SK-N-SH (cell line): Measurements from ENCODE around the gene RHBDL1. TPM values are rescaled to one million over a fixed set of nuclear protein-coding genes. Genes with fewer than 3 reads are reported as not detected.

Source experiments
- CTCF ChIA-PET: fragments of 300-600, 350-600 bp; formaldehyde crosslinking; extraction: SDS; loops from one replicate; lab custom pipeline; 2021; lab: Yijun Ruan, JAX
- POLR2A ChIA-PET: fragments of 350-600 bp; sonication (Branson Sonifier 250); formaldehyde crosslinking; extraction: SDS; loops from one replicate; lab custom pipeline; 2020; ENCODE audit warnings: antibody characterized with exemption, inconsistent platforms; lab: Yijun Ruan, JAX
- DNase-seq: peaks from one replicate; pipeline ENCODE4 v3.0.0; 2012
- H2AFZ ChIP-seq: fragments of 200-600 bp; sonication (generic); 2 replicates; pipeline ENCODE4 v1.8.1; 2016; ENCODE audit warnings: antibody characterized with exemption, mild to moderate bottlenecking, low read depth
- H3F3A ChIP-seq: fragments of 200-600 bp; sonication (generic); replicated peaks from 2 replicates; pipeline ENCODE3; 2016; ENCODE audit warnings: antibody characterized with exemption, mild to moderate bottlenecking; ENCODE audit not compliant: insufficient read depth
- H3K27ac ChIP-seq, 2 experiments: fragments of 200-500 bp in 1 of 2; fragments of 200-600 bp in 1 of 2; sonication (Bioruptor generic) in 1 of 2; sonication (generic), shearing (Covaris generic) in 1 of 2; 2 replicates each; pipeline versions ENCODE4 v1.5.1 to v1.6.1; 2014 to 2016; ENCODE audit warnings: low read depth in 2 of 2, inconsistent platforms in 1 of 2, low read length in 1 of 2, mild to moderate bottlenecking in 1 of 2, mixed read lengths in 1 of 2
- H3K27me3 ChIP-seq: fragments of 200-600 bp; sonication (generic), shearing (Covaris generic); 2 replicates; pipeline ENCODE4 v1.6.1; 2016; ENCODE audit warnings: mixed run types; ENCODE audit not compliant: insufficient read depth
- H3K36me3 ChIP-seq, 2 experiments: fragments of 200-500 bp in 1 of 2; fragments of 200-600 bp in 1 of 2; sonication (Bioruptor generic) in 1 of 2; sonication (generic) in 1 of 2; replicated peaks in 1 of 2; 2 replicates each; pipeline versions ENCODE3 to v1.5.1; 2014 to 2016; ENCODE audit warnings: low read length in 1 of 2, mild to moderate bottlenecking in 1 of 2; ENCODE audit not compliant: insufficient read depth in 2 of 2, control insufficient read depth in 1 of 2
- H3K4me1 ChIP-seq, 2 experiments: fragments of 200-500 bp in 1 of 2; fragments of 200-600 bp in 1 of 2; sonication (Bioruptor generic) in 1 of 2; sonication (generic), shearing (Covaris generic) in 1 of 2; 2 replicates each; pipeline versions ENCODE4 v1.5.1 to v1.6.1; 2014 to 2016; ENCODE audit warnings: low read depth in 1 of 2, low read length in 1 of 2, mixed run types in 1 of 2; ENCODE audit not compliant: insufficient read depth in 2 of 2, control insufficient read depth in 1 of 2
- H3K4me2 ChIP-seq: fragments of 200-600 bp; sonication (generic), shearing (Covaris generic); 2 replicates; pipeline ENCODE4 v1.6.1; 2017; ENCODE audit warnings: mixed run types
- H3K4me3 ChIP-seq, 2 experiments: fragments of 200-500 bp in 1 of 2; fragments of 200-600 bp in 1 of 2; sonication (Bioruptor generic) in 1 of 2; sonication (generic), shearing (Covaris generic) in 1 of 2; 2 replicates each; pipeline versions ENCODE4 v1.5.1 to v1.8.1; 2014 to 2016; ENCODE audit warnings: low read depth in 2 of 2, inconsistent platforms in 1 of 2, low read length in 1 of 2, mild to moderate bottlenecking in 1 of 2, mixed read lengths in 1 of 2, moderate library complexity in 1 of 2
- H3K79me2 ChIP-seq: fragments of 200-600 bp; sonication (generic); 2 replicates; pipeline ENCODE4 v1.8.1; 2017; ENCODE audit warnings: mild to moderate bottlenecking; ENCODE audit not compliant: insufficient read depth
- H3K9ac ChIP-seq: fragments of 200-600 bp; sonication (generic); 2 replicates; pipeline ENCODE4 v1.6.1; 2017; ENCODE audit warnings: mixed run types
- H3K9me2 ChIP-seq: fragments of 200-600 bp; sonication (generic); 2 replicates; pipeline ENCODE4 v1.6.1; 2017; ENCODE audit warnings: mixed run types
- H3K9me3 ChIP-seq: fragments of 200-600 bp; sonication (generic); 2 replicates; pipeline ENCODE4 v1.6.1; 2017; ENCODE audit warnings: mixed run types, mild to moderate bottlenecking, moderate library complexity
- H4K20me1 ChIP-seq: fragments of 200-600 bp; sonication (generic); 2 replicates; pipeline ENCODE4 v1.6.1; 2017; ENCODE audit warnings: mild to moderate bottlenecking, mixed run types; ENCODE audit not compliant: insufficient read depth
- EP300 ChIP-seq, 2 experiments: IDR thresholded peaks; 2 replicates each; pipeline versions ENCODE4 v1.4.0 to v1.6.1; 2012; ENCODE audit warnings: borderline replicate concordance in 1 of 2, low read depth in 1 of 2, low read length in 1 of 2
- FOSL2 ChIP-seq: IDR thresholded peaks from 2 replicates; pipeline ENCODE4 v1.4.0; 2012; ENCODE audit warnings: low read depth, mild to moderate bottlenecking, moderate library complexity, borderline replicate concordance
- FOXM1 ChIP-seq: IDR thresholded peaks from 2 replicates; pipeline ENCODE4 v1.4.0; 2012; ENCODE audit warnings: low read depth, mild to moderate bottlenecking
- GABPA ChIP-seq: IDR thresholded peaks from 2 replicates; pipeline ENCODE4 v1.4.0; 2012; ENCODE audit warnings: low read depth, mild to moderate bottlenecking
- IRF3 ChIP-seq: fragments of 150-350 bp; IDR thresholded peaks from 2 replicates; pipeline ENCODE4 v1.6.1; 2016; ENCODE audit warnings: mild to moderate bottlenecking, low read depth, low read length
- MXI1 ChIP-seq: IDR thresholded peaks from 2 replicates; pipeline ENCODE4 v1.6.1; 2012; ENCODE audit warnings: mild to moderate bottlenecking, low read depth, low read length, improper control_type of control experiment
- NRF1 ChIP-seq: IDR thresholded peaks from 2 replicates; pipeline ENCODE4 v1.6.1; 2012; ENCODE audit warnings: low read depth, mild to moderate bottlenecking, low read length
- PBX3 ChIP-seq: IDR thresholded peaks from 2 replicates; pipeline ENCODE4; 2012
- RAD21 ChIP-seq: IDR thresholded peaks from 2 replicates; pipeline ENCODE4 v1.6.1; 2012; ENCODE audit warnings: mild to moderate bottlenecking, low read length
- REST ChIP-seq: IDR thresholded peaks from 2 replicates; pipeline ENCODE4 v1.6.1; 2012; ENCODE audit warnings: mild to moderate bottlenecking, low read depth, low read length, moderate library complexity
- RXRA ChIP-seq: IDR thresholded peaks from 2 replicates; pipeline ENCODE4 v1.4.0; 2012; ENCODE audit warnings: low read depth, mild to moderate bottlenecking, borderline replicate concordance
- TAF1 ChIP-seq: IDR thresholded peaks from 2 replicates; pipeline ENCODE4 v1.6.1; 2012; ENCODE audit warnings: low read depth, mild to moderate bottlenecking, low read length, moderate library complexity, borderline replicate concordance
- TCF12 ChIP-seq: IDR thresholded peaks from 2 replicates; pipeline ENCODE4 v1.4.0; 2012
- YY1 ChIP-seq: IDR thresholded peaks from 2 replicates; pipeline ENCODE4 v1.4.0; 2012; ENCODE audit warnings: low read depth, mild to moderate bottlenecking
- WGBS: methylation state at CpG from one replicate; pipeline ENCODE4 v1.1.6; 2017; ENCODE audit warnings: low lambda C conversion rate; 5-methylcytosine and 5-hydroxymethylcytosine counted together
- polyA plus RNA-seq, 3 experiments: library from polyadenylated mRNA; depleted of rRNA; stranded (reverse); fragments of >200 nt; gene quantifications; 2 replicates each; pipeline ENCODE4 v1.2.3, GENCODE V29; 2012
- TF ChIP-seq, protein P1 (sequence below): fragments of 200-600 bp; sonication (generic); IDR thresholded peaks from 2 replicates; pipeline ENCODE4 v1.6.1; 2017; ENCODE audit warnings: antibody characterized with exemption, mild to moderate bottlenecking, moderate library complexity
- TF ChIP-seq, protein P2 (sequence below): fragments of 150-350 bp; IDR thresholded peaks from 2 replicates; pipeline ENCODE4 v1.6.1; 2017; ENCODE audit warnings: antibody characterized with exemption, low read length, low read depth, borderline replicate concordance
- TF ChIP-seq, protein P3 (sequence below): IDR thresholded peaks from 2 replicates; pipeline ENCODE4 v1.4.0; 2012; ENCODE audit warnings: low read depth, borderline replicate concordance
- TF ChIP-seq, protein P4 (sequence below): IDR thresholded peaks from 2 replicates; pipeline ENCODE4 v1.4.0; 2012; ENCODE audit warnings: low read depth, borderline replicate concordance

RHBDL1 gene
- polyA plus RNA-seq, 1 of the 3 experiments (the other 2 are of a cell fraction): 4.1 TPM

DNA sequence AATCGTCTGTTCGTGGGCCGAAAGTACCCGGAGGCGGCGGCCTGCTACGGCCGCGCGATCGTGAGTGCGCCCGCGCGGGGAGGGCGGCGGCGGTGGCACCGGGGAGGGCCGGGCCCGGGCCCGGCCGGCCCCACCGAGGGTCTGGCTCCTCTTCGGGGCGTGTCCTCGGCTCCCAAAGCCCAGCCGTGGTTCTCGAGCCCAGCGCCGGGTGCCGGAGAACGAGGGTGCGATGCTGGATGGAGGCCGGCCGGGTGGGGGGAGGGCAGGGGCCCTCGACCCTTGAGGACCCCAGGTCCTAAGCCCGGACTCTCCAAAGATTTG, 5.1 kb downstream of the RHBDL1 start:
- Histone ChIP-seq H3K27me3 (no peaks in the 10 kb centered on the region), H3K9me3 (no peaks in the 10 kb centered on the region), H4K20me1 (peaks cover 23% of the 10 kb centered on the region), H3K9me2 (no peaks in the 10 kb centered on the region), H3K4me3 (peak overlapping the region; percentile 78 to 96), H3K4me1 (peaks cover 8 to 51% of the 10 kb centered on the region in 2 experiments; a peak in 2 of 4 replicates), H3K9ac (peak overlapping the region; percentile 80), H3K79me2 (peaks cover 37% of the 10 kb centered on the region), H2AFZ (no peak overlapping the region), H3F3A (peaks cover 10% of the 10 kb centered on the region), H3K4me2 (peak overlapping the region; percentile 90), H3K36me3 (peaks cover 13 to 30% of the 10 kb centered on the region in 2 experiments), H3K27ac (peak overlapping the region; percentile 86 to 98; a peak in 3 of 4 replicates)
- ChIA-PET CTCF (interaction anchor here (0.8 to 3.8 kb wide), 9 partner anchors 9 to 92 kb away, joined by 3 to 20 read pairs (median 4); partner anchors contain the start of genes ANTKMT, METRN, RHOT2 and WDR24), POLR2A (interaction anchor here (0.9 to 2.2 kb wide), 5 partner anchors 9 to 40 kb away, joined by 3 to 12 read pairs (median 4); partner anchors contain the start of genes RHOT2, WDR24 and WDR90)
- 33% methylated on average over 1 of the region's 38 CpGs for WGBS
- TF ChIP-seq RAD21 (no peak), FOXM1 (no peak), FOSL2 (no peak), MXI1 (no peak), REST (no peak), PBX3 (no peak), NRF1 (no peak), TCF12 (no peak), IRF3 (no peak), RXRA (no peak), TAF1 (no peak), YY1 (no peak), EP300 (IDR thresholded peaks at IDR 0.05; ENCODE audit: borderline replicate concordance in 1 of 2, low read depth in 1 of 2, low read length in 1 of 2) (no peak), GABPA (no peak)
- TF ChIP-seq, protein P1, sequence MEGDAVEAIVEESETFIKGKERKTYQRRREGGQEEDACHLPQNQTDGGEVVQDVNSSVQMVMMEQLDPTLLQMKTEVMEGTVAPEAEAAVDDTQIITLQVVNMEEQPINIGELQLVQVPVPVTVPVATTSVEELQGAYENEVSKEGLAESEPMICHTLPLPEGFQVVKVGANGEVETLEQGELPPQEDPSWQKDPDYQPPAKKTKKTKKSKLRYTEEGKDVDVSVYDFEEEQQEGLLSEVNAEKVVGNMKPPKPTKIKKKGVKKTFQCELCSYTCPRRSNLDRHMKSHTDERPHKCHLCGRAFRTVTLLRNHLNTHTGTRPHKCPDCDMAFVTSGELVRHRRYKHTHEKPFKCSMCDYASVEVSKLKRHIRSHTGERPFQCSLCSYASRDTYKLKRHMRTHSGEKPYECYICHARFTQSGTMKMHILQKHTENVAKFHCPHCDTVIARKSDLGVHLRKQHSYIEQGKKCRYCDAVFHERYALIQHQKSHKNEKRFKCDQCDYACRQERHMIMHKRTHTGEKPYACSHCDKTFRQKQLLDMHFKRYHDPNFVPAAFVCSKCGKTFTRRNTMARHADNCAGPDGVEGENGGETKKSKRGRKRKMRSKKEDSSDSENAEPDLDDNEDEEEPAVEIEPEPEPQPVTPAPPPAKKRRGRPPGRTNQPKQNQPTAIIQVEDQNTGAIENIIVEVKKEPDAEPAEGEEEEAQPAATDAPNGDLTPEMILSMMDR: no peak
- TF ChIP-seq, protein P2, sequence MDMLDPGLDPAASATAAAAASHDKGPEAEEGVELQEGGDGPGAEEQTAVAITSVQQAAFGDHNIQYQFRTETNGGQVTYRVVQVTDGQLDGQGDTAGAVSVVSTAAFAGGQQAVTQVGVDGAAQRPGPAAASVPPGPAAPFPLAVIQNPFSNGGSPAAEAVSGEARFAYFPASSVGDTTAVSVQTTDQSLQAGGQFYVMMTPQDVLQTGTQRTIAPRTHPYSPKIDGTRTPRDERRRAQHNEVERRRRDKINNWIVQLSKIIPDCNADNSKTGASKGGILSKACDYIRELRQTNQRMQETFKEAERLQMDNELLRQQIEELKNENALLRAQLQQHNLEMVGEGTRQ: no peak
- TF ChIP-seq, protein P3, sequence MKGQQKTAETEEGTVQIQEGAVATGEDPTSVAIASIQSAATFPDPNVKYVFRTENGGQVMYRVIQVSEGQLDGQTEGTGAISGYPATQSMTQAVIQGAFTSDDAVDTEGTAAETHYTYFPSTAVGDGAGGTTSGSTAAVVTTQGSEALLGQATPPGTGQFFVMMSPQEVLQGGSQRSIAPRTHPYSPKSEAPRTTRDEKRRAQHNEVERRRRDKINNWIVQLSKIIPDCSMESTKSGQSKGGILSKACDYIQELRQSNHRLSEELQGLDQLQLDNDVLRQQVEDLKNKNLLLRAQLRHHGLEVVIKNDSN: no peak
- TF ChIP-seq, protein P4, sequence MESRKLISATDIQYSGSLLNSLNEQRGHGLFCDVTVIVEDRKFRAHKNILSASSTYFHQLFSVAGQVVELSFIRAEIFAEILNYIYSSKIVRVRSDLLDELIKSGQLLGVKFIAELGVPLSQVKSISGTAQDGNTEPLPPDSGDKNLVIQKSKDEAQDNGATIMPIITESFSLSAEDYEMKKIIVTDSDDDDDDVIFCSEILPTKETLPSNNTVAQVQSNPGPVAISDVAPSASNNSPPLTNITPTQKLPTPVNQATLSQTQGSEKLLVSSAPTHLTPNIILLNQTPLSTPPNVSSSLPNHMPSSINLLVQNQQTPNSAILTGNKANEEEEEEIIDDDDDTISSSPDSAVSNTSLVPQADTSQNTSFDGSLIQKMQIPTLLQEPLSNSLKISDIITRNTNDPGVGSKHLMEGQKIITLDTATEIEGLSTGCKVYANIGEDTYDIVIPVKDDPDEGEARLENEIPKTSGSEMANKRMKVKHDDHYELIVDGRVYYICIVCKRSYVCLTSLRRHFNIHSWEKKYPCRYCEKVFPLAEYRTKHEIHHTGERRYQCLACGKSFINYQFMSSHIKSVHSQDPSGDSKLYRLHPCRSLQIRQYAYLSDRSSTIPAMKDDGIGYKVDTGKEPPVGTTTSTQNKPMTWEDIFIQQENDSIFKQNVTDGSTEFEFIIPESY: no peak
- no peak for DNase-seq
